GM12873 (cell line): Measurements from ENCODE around the gene F2.

Experiments
- TF ChIP-seq, protein P1 (sequence below): IDR thresholded peaks from 2 replicates; pipeline ENCODE4 v1.5.1; 2012; ENCODE audit warnings: low read depth, mild to moderate bottlenecking, moderate library complexity, low read length, control low read depth; ENCODE audit not compliant: insufficient read depth; ENCODE audit errors: missing control alignments

F2 gene

GRCh38 chr11:46723359-46723680, 4.3 kb downstream of the F2 start:
- TF ChIP-seq, protein P1, sequence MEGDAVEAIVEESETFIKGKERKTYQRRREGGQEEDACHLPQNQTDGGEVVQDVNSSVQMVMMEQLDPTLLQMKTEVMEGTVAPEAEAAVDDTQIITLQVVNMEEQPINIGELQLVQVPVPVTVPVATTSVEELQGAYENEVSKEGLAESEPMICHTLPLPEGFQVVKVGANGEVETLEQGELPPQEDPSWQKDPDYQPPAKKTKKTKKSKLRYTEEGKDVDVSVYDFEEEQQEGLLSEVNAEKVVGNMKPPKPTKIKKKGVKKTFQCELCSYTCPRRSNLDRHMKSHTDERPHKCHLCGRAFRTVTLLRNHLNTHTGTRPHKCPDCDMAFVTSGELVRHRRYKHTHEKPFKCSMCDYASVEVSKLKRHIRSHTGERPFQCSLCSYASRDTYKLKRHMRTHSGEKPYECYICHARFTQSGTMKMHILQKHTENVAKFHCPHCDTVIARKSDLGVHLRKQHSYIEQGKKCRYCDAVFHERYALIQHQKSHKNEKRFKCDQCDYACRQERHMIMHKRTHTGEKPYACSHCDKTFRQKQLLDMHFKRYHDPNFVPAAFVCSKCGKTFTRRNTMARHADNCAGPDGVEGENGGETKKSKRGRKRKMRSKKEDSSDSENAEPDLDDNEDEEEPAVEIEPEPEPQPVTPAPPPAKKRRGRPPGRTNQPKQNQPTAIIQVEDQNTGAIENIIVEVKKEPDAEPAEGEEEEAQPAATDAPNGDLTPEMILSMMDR: no peak

GRCh38 chr11:46724088-46724487, 5.1 kb downstream of the F2 start:
- TF ChIP-seq, protein P1: no peak

- TF ChIP-seq, protein P1: no peak
These were observed 6.6 kb downstream of the F2 start for GRCh38 chr11:46725338-46726205.

DNA sequence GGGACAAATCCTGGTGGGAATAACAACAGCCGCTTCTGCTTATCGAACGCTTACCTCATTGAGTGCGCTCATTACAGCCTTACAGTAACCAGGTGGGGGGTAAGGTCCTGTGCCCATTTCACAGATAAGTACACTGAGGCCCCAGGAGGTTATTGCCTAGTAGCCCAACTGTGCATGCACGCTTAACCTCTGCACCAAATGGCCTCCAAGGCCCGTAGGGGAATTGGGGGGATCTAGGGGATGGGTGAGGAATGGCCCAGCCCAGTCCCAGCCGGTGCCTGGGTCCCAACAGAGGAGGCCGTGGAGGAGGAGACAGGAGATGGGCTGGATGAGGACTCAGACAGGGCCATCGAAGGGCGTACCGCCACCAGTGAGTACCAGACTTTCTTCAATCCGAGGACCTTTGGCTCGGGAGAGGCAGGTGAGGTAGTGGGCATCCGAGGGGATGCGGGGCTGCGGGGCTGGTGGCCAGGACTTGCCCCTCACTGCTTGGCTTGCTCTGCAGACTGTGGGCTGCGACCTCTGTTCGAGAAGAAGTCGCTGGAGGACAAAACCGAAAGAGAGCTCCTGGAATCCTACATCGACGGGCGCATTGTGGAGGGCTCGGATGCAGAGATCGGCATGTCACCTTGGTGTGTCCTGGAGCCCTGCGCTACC, 7.3 kb downstream of the F2 start:
- TF ChIP-seq, protein P1: no peak

DNA sequence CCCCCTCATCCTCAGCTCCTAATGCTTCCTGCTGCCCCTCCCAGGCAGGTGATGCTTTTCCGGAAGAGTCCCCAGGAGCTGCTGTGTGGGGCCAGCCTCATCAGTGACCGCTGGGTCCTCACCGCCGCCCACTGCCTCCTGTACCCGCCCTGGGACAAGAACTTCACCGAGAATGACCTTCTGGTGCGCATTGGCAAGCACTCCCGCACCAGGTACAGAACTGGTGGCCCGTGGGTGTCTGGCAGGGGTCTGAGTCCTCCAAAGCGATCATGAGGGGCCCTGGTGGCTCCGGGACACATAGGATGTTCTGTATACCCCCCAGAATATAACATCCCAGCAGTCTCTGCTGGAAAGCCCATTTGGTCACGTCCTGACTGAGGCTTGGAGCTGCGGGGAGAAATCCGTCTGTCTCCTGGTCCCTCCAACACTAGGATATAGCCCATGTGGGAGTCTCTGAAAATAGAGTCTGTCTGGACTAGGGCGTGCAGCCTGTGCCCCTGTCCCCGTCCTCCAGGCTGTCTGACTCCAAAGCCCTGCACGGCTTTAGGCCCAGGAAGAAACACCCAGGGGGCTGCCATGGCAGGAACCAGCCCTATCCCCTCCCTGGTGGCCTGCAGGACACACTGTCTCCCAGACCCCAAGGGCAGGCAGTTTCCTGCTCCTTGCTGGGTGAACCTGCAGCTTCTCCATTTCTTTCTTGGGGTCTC, 9.1 kb downstream of the F2 start:
- TF ChIP-seq, protein P1: no peak

GRCh38 chr11:46728659-46729040, 9.6 kb downstream of the F2 start:
- TF ChIP-seq, protein P1: no peak
